NK-92 treated with Interleukin-12 subunit alpha and Interleukin-12 subunit beta, amount 100 ng/mL, for 24 hours (cell line): Measurements from ENCODE around the gene MS4A10.

Source experiments
- DNase-seq: peaks from one replicate; lab custom pipeline; 2025; lab: John Stamatoyannopoulos, UW

The MS4A10 gene

GRCh38 chr11:60825118-60825517, 40.0 kb downstream of the MS4A10 start:
- no peak for DNase-seq

DNA sequence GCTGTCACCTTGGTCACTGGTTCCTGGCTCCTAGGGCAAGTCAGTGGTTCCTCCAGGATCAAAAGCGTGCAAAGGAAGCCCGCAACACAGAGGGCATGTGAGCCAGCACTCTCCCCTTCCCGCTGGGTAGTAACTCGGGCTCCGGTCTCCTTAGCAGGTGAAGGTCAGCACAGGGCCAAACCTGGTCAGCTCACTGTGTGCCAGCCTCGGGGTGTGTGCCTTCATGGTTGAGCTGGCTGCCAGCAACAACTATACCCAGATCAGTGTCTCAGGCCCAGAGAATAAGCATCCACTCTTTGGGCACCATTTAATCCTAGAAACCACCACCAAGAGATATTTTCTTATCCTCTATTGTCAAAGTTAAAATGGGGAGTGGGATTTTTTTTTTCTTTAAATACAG, 40.7 kb downstream of the MS4A10 start:
- no peak for DNase-seq

DNA sequence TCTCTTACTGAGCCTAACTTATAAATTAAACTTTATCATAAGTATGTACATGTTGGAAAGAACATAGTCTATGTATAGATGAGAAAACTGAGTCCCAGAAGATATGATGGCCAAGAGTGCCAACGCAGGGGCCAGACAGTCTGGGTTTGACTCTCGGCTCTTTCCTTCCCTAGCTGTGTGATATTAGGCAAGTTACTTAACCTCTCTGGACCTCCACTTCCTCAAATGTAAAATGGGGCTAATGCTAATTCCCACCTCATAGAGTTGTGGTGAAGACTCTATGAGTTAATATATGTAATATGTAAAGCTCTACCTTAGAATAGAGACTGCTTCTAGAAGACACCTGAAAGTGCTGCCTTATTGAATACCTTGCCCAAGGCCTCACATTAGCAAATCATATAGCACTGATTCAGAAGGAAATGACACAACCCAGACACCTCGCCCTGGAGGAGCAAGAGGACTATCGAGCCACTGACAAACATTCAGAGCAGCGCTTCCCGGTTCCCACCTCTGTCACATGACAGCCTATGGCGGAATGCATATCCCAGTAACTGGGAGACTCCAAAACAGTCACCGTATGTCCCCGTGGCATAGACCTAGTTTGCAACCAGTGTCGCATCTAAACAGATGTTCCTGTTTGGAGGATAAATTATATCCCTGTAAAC, 45.5 kb downstream of the MS4A10 start:
- no peak for DNase-seq

GRCh38 chr11:60831143-60831500, 46.0 kb downstream of the MS4A10 start:
- peak; percentile 38 for DNase-seq

GRCh38 chr11:60831501-60832079, 46.5 kb downstream of the MS4A10 start:
- no peak for DNase-seq

- DNase-seq: no peak
Observed at GRCh38 chr11:60834742-60835533, 49.8 kb downstream of the MS4A10 start.

GRCh38 chr11:60835534-60835846, 50.4 kb downstream of the MS4A10 start:
- DNase-seq: no peak

DNA sequence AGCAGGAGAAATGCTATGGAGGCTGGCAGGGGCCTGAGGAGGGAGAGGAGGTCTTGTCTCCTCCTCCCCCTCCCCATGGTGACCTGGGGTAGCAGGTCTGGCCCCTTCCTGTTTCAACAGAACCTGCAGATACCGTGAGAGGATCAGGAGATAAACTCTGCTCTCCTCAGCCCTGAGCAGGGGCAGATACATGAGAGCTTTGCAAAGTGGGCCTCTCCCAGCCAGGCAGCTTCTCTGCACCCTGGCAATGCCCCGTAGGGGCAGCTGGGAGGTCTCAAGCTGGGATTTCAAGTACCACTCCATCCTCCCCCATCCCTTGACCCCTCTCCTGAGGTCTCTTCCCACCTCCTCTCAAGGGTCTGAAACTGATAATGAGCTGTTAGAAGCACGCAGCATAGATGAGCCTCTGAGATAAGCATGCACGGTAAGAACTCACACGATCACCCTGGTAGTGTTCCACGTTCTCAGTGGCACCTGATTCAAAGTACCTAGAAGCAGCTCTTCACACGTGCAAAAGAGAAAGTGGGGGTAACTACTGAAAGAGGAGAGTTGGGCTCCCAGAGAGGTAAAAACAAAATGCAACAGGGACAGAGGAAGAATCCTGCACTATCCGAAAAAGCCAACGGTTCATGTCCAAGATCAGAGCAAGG, 51.9 kb downstream of the MS4A10 start:
- no peak for DNase-seq

GRCh38 chr11:60838132-60838531, 53.0 kb downstream of the MS4A10 start:
- DNase-seq: no peak

- no peak for DNase-seq
Observed at GRCh38 chr11:60840470-60841430, 55.6 kb downstream of the MS4A10 start.

DNA sequence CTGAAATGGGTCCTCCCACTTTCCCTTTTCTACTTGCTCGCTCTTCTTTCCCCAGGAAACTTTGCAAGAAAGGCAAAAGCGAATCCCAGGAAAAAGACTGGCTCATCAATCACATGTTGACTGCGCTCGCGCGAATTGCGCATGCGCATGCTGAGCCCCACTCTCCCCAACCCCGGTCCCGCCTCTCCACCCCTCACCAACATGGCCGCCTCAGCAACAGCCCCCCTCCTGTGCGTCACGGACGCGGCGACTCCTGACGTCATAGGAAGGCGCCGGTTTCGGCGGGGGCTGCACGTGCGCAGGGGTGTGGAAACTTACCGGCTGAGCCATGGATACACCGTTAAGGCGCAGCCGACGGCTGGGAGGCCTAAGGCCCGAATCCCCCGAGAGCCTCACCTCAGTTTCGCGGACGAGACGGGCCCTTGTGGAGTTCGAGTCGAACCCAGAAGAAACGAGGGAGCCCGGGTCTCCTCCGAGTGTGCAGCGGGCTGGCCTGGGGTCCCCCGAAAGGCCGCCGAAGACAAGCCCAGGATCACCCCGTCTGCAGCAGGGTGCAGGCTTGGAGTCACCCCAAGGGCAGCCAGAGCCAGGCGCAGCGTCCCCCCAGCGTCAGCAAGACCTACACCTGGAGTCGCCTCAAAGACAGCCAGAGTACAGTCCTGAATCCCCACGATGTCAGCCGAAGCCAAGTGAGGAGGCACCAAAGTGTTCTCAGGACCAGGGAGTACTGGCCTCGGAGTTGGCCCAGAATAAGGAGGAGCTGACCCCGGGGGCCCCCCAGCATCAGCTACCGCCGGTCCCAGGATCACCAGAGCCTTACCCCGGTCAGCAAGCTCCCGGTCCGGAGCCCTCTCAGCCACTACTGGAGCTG, 56.9 kb downstream of the MS4A10 start, which contains the start of gene CCDC86:
Gene CCDC86, plus strand, starts transcription at position 317 of the 871 bp plus-strand sequence. Its CDS starts 12 bp downstream, at position 329.
- DNase-seq: peak; percentile 95

DNA sequence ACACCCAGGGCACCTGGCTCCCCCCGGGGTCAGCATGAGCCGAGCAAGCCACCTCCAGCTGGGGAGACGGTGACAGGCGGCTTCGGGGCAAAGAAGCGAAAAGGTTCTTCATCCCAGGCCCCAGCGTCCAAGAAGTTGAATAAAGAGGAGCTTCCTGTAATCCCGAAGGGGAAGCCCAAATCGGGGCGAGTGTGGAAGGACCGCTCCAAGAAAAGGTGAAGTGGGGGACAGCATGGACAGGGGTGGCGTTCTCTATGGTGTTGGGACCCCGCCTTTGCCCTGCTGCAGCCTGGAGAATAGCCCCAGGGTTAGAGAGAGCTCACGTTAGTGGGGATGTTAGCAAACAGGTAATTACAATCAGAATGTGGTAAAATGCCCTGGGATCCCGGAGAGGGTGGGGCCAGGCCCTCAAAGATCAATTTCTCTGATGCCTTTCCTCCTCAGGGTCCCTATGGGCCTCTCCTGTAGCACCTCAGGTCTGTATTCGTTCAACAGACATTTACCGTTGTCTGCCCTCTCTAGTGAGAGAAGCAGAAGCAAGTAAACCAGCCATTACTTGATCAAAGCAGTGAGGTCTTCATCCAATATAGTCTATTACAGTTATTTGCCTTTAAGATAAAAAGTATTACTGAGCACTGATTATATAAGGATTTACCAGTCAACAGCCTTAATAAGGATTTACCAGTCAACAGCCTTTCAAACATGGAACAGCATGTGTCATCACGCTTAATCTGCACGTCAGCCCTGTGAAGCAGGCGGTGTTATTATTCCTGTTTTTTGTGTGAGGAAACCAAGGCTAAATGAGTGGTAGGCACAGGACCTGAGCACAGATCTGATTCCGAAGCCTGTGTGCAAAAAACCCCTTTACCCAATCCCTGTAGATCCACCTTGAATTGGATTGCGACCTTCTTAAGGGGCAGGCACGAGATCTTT, 57.8 kb downstream of the MS4A10 start:
- DNase-seq: no peak

GRCh38 chr11:60844045-60844869, 59.1 kb downstream of the MS4A10 start:
- no peak for DNase-seq

GRCh38 chr11:60844870-60845221, 59.7 kb downstream of the MS4A10 start:
- no peak for DNase-seq

- DNase-seq: no peak
Observed at GRCh38 chr11:60845338-60845737, 60.2 kb downstream of the MS4A10 start.

GRCh38 chr11:60847281-60847680, 62.1 kb downstream of the MS4A10 start:
- DNase-seq: no peak

DNA sequence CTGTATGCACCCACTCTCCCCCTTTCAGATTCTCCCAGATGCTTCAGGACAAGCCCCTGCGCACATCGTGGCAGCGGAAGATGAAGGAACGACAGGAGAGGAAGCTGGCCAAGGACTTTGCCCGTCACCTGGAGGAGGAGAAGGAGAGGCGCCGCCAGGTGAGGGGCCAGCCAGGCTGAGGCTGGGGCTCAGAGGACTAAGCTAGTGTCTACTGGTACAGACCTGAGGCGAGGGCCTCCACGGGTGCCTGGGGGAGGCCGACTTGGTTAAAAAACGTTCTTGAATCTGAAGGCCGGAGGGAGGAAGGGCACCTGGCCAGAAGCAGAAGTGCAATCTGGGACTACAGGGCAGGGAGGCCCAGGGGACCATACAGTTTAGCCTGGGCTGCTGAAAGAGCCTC, 62.8 kb downstream of the MS4A10 start:
- DNase-seq: no peak

DNA sequence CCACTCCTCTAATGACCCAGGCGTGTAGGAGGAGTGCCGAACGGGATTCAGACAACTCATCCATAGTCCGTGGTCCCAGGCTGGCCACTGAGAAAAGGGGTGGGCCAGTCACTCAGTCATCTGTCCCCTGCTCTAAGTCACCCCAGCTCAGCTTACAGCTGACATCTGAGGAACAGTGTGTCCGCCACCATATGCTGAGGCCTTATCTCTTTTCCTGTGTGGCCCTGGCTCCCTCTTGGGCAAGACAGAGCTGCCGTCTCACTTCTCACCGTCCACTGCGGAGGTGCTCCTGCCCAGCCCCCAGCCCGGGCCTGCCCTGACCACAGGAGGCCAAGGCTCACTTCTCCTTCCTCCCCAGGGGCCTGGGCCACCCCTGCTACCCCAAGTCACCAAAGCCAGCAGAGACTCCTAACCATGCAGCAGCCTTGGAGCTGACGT, 63.6 kb downstream of the MS4A10 start:
- DNase-seq: no peak
